CD4-positive, alpha-beta T cell treated with Interleukin-6 at 100 ng/mL for 8 hours (primary cell): ENCODE data around the gene SMIM20.

Experiments used
- DNase-seq: peaks from one replicate; pipeline ENCODE4 v3.0.0-alpha.2; 2020; ENCODE audit warnings: mixed read lengths, low spot score

The SMIM20 gene

GRCh38 chr4:25954293-25954904 lies 40.4 kb downstream of the SMIM20 start:
- no peak for DNase-seq

- no peak for DNase-seq
Measured at GRCh38 chr4:25955705-25956104, 41.7 kb downstream of the SMIM20 start.

GRCh38 chr4:25956260-25956659 lies 42.2 kb downstream of the SMIM20 start:
- no peak for DNase-seq

- no peak for DNase-seq
Measured at GRCh38 chr4:25958110-25958509, 44.1 kb downstream of the SMIM20 start.

GRCh38 chr4:25962393-25962792 lies 48.4 kb downstream of the SMIM20 start:
- no peak for DNase-seq

- DNase-seq = no peak
Measured at GRCh38 chr4:25965629-25966028, 51.6 kb downstream of the SMIM20 start.

- DNase-seq = no peak
Measured at GRCh38 chr4:25966171-25966570, 52.2 kb downstream of the SMIM20 start.

GRCh38 chr4:25969374-25970155 lies 55.5 kb downstream of the SMIM20 start:
- no peak for DNase-seq

- DNase-seq = no peak
Measured at GRCh38 chr4:25970226-25970675, 56.2 kb downstream of the SMIM20 start.

GRCh38 chr4:25970691-25971432 lies 56.8 kb downstream of the SMIM20 start:
- no peak for DNase-seq

- no peak for DNase-seq
Measured at GRCh38 chr4:25972366-25972765, 58.3 kb downstream of the SMIM20 start.

DNA sequence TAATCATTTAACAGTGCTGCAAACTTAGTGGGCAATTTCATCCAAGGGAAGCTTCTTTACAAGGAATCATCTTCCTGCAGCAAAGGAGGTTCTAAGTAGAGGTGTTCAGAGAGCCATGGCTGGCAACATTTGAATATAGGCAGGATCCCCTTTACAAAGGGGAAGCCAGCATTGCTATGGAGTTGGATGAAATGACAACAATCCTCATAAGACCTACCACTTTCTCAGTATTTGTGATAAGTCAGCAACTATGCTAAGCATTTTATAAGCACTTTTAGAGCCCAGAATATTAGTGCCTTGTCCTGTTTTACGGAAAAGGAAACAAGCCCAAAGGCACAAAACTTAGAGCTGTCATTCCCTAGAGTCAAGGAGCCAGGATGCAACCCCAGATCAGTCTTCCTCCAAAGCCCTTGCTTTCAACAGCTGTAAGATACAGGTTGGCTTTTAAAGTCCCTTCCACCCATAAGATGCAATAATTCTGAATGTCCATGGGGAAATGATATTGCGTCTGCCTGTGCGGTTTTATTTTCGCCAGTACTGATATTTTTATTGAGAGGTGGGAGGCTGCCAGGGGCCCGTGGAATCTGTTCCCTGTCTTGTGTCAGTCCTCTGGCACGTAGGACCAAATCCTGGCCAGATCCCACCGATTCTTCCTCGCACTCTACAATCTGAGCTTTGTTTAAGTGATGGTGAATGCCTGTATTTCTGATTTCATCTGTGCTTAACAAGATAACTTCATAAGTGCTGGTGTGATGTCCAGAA lies 59.1 kb downstream of the SMIM20 start:
- DNase-seq = no peak

DNA sequence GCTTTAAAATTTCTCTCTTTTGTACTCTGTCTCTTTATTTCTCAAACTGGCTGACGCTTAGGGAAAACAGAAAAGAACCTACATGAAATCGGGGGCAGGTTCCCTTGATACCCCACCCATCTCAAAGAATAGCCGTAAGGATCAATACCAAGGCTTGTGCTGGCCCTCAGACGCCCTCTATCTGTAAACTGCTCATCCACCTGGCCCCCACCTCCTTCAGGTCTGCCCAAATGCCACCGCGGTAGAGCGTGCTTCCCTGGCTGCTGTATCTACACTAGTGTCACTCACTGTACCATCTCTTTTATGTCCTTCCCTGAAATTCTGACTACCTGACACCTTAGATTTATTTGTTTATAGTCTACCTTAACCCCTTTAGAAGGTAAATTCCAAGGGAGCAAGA lies 62.8 kb downstream of the SMIM20 start:
- no peak for DNase-seq

GRCh38 chr4:25977397-25978170 lies 63.6 kb downstream of the SMIM20 start:
- no peak for DNase-seq

DNA sequence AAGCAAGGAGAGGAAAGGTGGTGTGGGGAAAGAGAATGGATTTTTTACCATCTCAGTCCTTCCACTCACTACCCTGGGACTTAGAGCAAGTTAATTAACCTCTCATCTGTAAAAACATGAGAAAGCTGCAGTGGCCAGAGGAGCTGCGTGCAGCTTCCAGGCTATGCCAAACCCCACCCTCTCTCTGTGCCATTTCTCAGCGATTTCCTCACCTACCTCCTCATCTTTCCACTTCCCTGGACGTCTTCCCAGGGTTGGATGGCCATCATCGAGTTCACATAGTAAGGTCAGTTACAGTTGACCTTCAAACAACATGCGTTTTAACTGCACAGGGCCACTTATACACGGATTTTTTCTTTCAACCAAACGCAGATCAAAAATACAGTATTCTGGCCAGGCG lies 64.3 kb downstream of the SMIM20 start:
- DNase-seq = no peak
